HG02852 (cell line): ENCODE results near the gene OCA2.

Experiments used
- ATAC-seq: cut with Tn5 transposase; IDR thresholded peaks from one replicate; pipeline ENCODE4 v1.9.1; 2021; ENCODE audit warnings: mild to moderate bottlenecking, moderate library complexity; ENCODE audit not compliant: unreplicated experiment

Gene OCA2

GRCh38 chr15:28005004-28005527, 94.0 kb downstream of the OCA2 start:
- ATAC-seq = no peak

GRCh38 chr15:28004143-28005003, 94.7 kb downstream of the OCA2 start:
- ATAC-seq = no peak

GRCh38 chr15:28003302-28004037, 95.6 kb downstream of the OCA2 start:
- no peak for ATAC-seq

- ATAC-seq = no peak
Measured at GRCh38 chr15:28002867-28003266, 96.2 kb downstream of the OCA2 start.

- ATAC-seq = no peak
Measured at GRCh38 chr15:28002136-28002861, 96.8 kb downstream of the OCA2 start.

- no peak for ATAC-seq
Measured at GRCh38 chr15:28001641-28002040, 97.5 kb downstream of the OCA2 start.

- no peak for ATAC-seq
Measured at GRCh38 chr15:27993996-27994780, 104.9 kb downstream of the OCA2 start.

GRCh38 chr15:27993544-27993943, 105.6 kb downstream of the OCA2 start:
- no peak for ATAC-seq

- ATAC-seq = no peak
Measured at GRCh38 chr15:27990521-27991515, 108.3 kb downstream of the OCA2 start.

- no peak for ATAC-seq
Measured at GRCh38 chr15:27989838-27990237, 109.3 kb downstream of the OCA2 start.

- no peak for ATAC-seq
Measured at GRCh38 chr15:27989427-27989826, 109.7 kb downstream of the OCA2 start.

- ATAC-seq = no peak
Measured at GRCh38 chr15:27985099-27985498, 114.0 kb downstream of the OCA2 start.

GRCh38 chr15:27983496-27983895, 115.6 kb downstream of the OCA2 start:
- ATAC-seq = no peak

- ATAC-seq = no peak
Measured at GRCh38 chr15:27977696-27978095, 121.4 kb downstream of the OCA2 start.

- ATAC-seq = no peak
Measured at GRCh38 chr15:27973886-27974285, 125.2 kb downstream of the OCA2 start.

GRCh38 chr15:27970661-27971392, 128.3 kb downstream of the OCA2 start:
- ATAC-seq = no peak

- ATAC-seq = no peak
Measured at GRCh38 chr15:27967541-27967940, 131.6 kb downstream of the OCA2 start.

- ATAC-seq = no peak
Measured at GRCh38 chr15:27965546-27965945, 133.6 kb downstream of the OCA2 start.

- ATAC-seq = no peak
Measured at GRCh38 chr15:27961801-27962200, 137.3 kb downstream of the OCA2 start.
